Measurements from ENCODE around the gene TSPAN9.

GRCh38 chr12:3084742-3085141 lies 7.6 kb downstream of the TSPAN9 start:
- no peak for TF ChIP-seq CTCF (IDR thresholded peaks at IDR 0.05)
- no peak for TF ChIP-seq POLR2A (IDR thresholded peaks at IDR 0.05)

Measured in testis (tissue), 2 donors.